Loucy (cell line): ENCODE measurements around the gene NBEAL2.

Source experiments
- EZH2phosphoT487 ChIP-seq: fragments of 200-600 bp; IDR thresholded peaks from 2 replicates; pipeline ENCODE4 v1.6.1; 2018; ENCODE audit warnings: antibody characterized with exemption, mild to moderate bottlenecking, moderate library complexity, borderline replicate concordance
- TF ChIP-seq, protein P1 (sequence below): fragments of 200-600 bp; sonication (generic); conservative IDR thresholded peaks from 2 replicates; pipeline ENCODE4 v1.5.1; 2014; ENCODE audit warnings: mild to moderate bottlenecking, antibody characterized with exemption, low read length

DNA sequence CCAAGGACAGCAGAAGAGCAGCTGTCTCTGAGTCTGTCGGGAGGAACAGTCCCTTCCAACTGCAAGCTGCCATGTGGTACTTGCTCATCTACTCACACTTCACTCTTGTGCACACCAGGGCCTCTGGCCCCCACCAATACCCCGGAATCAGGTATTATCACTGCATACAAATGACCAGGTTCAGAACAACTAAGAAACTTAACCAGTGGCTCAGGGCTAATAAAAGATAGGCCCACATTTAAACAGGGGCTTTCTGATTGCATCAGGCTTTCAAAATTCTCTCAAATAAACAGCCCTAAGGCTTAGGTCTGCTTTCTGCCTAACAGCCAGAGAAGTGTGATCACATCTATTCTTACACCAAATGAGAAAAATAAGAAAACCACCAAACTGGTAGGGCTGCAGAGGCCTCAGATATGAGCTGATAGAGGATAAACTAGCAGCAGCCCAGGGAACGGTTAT lies 23.6 kb upstream of the NBEAL2 start:
- TF ChIP-seq, protein P1, sequence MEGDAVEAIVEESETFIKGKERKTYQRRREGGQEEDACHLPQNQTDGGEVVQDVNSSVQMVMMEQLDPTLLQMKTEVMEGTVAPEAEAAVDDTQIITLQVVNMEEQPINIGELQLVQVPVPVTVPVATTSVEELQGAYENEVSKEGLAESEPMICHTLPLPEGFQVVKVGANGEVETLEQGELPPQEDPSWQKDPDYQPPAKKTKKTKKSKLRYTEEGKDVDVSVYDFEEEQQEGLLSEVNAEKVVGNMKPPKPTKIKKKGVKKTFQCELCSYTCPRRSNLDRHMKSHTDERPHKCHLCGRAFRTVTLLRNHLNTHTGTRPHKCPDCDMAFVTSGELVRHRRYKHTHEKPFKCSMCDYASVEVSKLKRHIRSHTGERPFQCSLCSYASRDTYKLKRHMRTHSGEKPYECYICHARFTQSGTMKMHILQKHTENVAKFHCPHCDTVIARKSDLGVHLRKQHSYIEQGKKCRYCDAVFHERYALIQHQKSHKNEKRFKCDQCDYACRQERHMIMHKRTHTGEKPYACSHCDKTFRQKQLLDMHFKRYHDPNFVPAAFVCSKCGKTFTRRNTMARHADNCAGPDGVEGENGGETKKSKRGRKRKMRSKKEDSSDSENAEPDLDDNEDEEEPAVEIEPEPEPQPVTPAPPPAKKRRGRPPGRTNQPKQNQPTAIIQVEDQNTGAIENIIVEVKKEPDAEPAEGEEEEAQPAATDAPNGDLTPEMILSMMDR = no peak
- TF ChIP-seq EZH2phosphoT487 = no peak
